Loucy (cell line): ENCODE results near the gene NEDD4L.

ENCODE experiments used
- H2AFZ ChIP-seq: fragments of 200-600 bp; sonication (generic); 2 replicates; pipeline ENCODE4 v1.6.0; 2016; ENCODE audit warnings: antibody characterized with exemption, mild to moderate bottlenecking, low read length, moderate library complexity
- H3F3A ChIP-seq: fragments of 200-600 bp; 2 replicates; pipeline ENCODE4 v1.6.0; 2016; ENCODE audit warnings: antibody characterized with exemption, low read depth, mild to moderate bottlenecking
- H3K27me3 ChIP-seq: fragments of 200-600 bp; sonication (generic); 2 replicates; pipeline ENCODE4 v1.6.1; 2014; ENCODE audit warnings: low read length, mild to moderate bottlenecking; ENCODE audit not compliant: insufficient read depth, poor library complexity, severe bottlenecking
- H3K36me3 ChIP-seq: fragments of 200-600 bp; sonication (generic); 2 replicates; pipeline ENCODE4 v1.6.1; 2016; ENCODE audit warnings: low read length; ENCODE audit not compliant: insufficient read depth
- H3K4me1 ChIP-seq: fragments of 200-600 bp; sonication (generic); 2 replicates; pipeline ENCODE4 v1.5.1; 2014; ENCODE audit warnings: low read length, mild to moderate bottlenecking; ENCODE audit not compliant: insufficient read depth, poor library complexity, severe bottlenecking
- H3K4me2 ChIP-seq: fragments of 200-600 bp; sonication (generic); 2 replicates; pipeline ENCODE4 v1.6.0; 2014; ENCODE audit warnings: antibody characterized with exemption, low read length, low read depth, mild to moderate bottlenecking; ENCODE audit not compliant: poor library complexity, severe bottlenecking
- H3K4me3 ChIP-seq: fragments of 200-600 bp; sonication (generic); 2 replicates; pipeline ENCODE4 v1.5.1; 2014; ENCODE audit warnings: low read length, mild to moderate bottlenecking, mixed read lengths; ENCODE audit not compliant: poor library complexity, severe bottlenecking
- H3K79me2 ChIP-seq: fragments of 200-600 bp; sonication (generic); 2 replicates; pipeline ENCODE4 v1.6.1; 2014; ENCODE audit warnings: low read length; ENCODE audit not compliant: insufficient read depth
- H3K9ac ChIP-seq: fragments of 200-600 bp; sonication (generic); 2 replicates; pipeline ENCODE4 v1.6.0; 2014; ENCODE audit warnings: mild to moderate bottlenecking, low read depth, low read length, moderate library complexity; ENCODE audit not compliant: poor library complexity, severe bottlenecking
- H3K9me2 ChIP-seq: fragments of 200-600 bp; sonication (generic); replicated peaks from 2 replicates; pipeline ENCODE4 v1.6.1; 2016; ENCODE audit warnings: low read depth, low read length, mixed read lengths
- H3K9me3 ChIP-seq: fragments of 200-600 bp; sonication (generic); 2 replicates; pipeline ENCODE4 v1.6.1; 2014; ENCODE audit warnings: mild to moderate bottlenecking, antibody characterized with exemption, low read length, low read depth; ENCODE audit not compliant: insufficient read depth
- H4K20me1 ChIP-seq: fragments of 200-600 bp; sonication (generic); 2 replicates; pipeline ENCODE4 v1.6.0; 2014; ENCODE audit warnings: antibody characterized with exemption, low read length, mild to moderate bottlenecking; ENCODE audit not compliant: insufficient read depth, poor library complexity, severe bottlenecking
- EZH2phosphoT487 ChIP-seq: fragments of 200-600 bp; IDR thresholded peaks from 2 replicates; pipeline ENCODE4 v1.6.1; 2018; ENCODE audit warnings: antibody characterized with exemption, mild to moderate bottlenecking, moderate library complexity, borderline replicate concordance
- TF ChIP-seq, protein P1 (sequence below): fragments of 200-600 bp; sonication (generic); conservative IDR thresholded peaks from 2 replicates; pipeline ENCODE4 v1.5.1; 2014; ENCODE audit warnings: mild to moderate bottlenecking, antibody characterized with exemption, low read length

Gene NEDD4L

DNA sequence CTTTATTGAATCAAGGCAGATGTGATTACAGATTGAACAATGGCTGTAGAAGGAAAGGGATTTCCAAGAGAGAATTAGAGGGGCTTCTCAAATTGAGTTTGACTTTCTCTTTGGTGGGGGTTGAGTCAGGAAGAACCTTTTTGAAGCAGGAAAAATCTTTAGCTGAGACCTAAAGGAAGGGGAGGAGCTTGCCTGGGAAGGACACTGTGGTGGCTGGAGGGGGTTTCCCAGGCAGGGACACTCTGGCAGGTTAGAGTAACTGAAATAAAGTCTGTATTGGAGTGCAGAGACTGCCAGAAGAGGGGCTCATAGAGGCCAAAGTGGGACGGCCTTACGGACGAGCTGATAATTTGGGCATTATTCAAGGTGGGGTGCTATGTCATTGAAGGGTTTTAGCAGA is 69.3 kb downstream of the NEDD4L start:
- peak overlapping the region; percentile 55 for H3K9ac ChIP-seq

DNA sequence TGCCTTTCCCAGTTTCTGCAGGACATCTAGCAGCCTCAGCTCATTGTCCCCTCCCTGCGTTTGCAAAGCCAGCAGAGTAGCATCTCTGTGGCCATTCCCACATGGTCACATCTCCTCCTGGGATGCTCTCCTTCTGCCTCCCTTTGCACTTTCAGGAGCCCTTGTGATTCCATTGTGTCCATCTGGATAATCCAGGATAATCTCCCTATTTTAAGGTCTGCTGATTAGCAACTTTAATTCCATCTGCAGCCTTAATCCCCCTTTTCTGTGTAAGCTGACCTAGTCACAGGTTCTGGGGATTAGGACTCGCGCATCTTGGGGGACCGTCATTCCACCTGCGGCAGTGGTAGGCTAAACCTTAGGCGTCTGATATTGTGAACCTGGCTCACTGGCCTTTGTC is 70.7 kb downstream of the NEDD4L start:
- H3K9me3 ChIP-seq, result no peaks in the 10 kb centered on the region
- H3K9me2 ChIP-seq, result no peaks in the 10 kb centered on the region
- TF ChIP-seq EZH2phosphoT487, result no peak
- TF ChIP-seq, protein P1, sequence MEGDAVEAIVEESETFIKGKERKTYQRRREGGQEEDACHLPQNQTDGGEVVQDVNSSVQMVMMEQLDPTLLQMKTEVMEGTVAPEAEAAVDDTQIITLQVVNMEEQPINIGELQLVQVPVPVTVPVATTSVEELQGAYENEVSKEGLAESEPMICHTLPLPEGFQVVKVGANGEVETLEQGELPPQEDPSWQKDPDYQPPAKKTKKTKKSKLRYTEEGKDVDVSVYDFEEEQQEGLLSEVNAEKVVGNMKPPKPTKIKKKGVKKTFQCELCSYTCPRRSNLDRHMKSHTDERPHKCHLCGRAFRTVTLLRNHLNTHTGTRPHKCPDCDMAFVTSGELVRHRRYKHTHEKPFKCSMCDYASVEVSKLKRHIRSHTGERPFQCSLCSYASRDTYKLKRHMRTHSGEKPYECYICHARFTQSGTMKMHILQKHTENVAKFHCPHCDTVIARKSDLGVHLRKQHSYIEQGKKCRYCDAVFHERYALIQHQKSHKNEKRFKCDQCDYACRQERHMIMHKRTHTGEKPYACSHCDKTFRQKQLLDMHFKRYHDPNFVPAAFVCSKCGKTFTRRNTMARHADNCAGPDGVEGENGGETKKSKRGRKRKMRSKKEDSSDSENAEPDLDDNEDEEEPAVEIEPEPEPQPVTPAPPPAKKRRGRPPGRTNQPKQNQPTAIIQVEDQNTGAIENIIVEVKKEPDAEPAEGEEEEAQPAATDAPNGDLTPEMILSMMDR, result no peak
- H2AFZ ChIP-seq, result no peak overlapping the region
- H4K20me1 ChIP-seq, result no peaks in the 10 kb centered on the region
- no peaks in the 10 kb centered on the region for H3K36me3 ChIP-seq
- no peaks in the 10 kb centered on the region for H3K27me3 ChIP-seq
- H3K9ac ChIP-seq, result no peak overlapping the region
- H3K4me2 ChIP-seq, result no peak overlapping the region
- H3F3A ChIP-seq, result no peaks in the 10 kb centered on the region
- 0 out of 2 replicates have a peak, but pooled peaks cover 6% of the 10 kb centered on the region for H3K79me2 ChIP-seq
- H3K4me1 ChIP-seq, result peaks cover 14% of the 10 kb centered on the region
- no peak overlapping the region for H3K4me3 ChIP-seq

More for the DNA sequence above, 69.3 kb downstream of the NEDD4L start:
- TF ChIP-seq, protein P1, result no peak
- TF ChIP-seq EZH2phosphoT487, result no peak
- Histone ChIP-seq H3K27me3 (no peaks in the 10 kb centered on the region), H2AFZ (peak overlapping the region; percentile 53), H3K36me3 (no peaks in the 10 kb centered on the region), H4K20me1 (no peaks in the 10 kb centered on the region), H3K4me1 (peaks cover 14% of the 10 kb centered on the region), H3K4me3 (peak overlapping the region; percentile 54), H3K9me2 (no peaks in the 10 kb centered on the region), H3K4me2 (peak overlapping the region; percentile 65), H3F3A (no peaks in the 10 kb centered on the region), H3K79me2 (0 out of 2 replicates have a peak, but pooled peaks cover 6% of the 10 kb centered on the region), H3K9me3 (no peaks in the 10 kb centered on the region)

DNA sequence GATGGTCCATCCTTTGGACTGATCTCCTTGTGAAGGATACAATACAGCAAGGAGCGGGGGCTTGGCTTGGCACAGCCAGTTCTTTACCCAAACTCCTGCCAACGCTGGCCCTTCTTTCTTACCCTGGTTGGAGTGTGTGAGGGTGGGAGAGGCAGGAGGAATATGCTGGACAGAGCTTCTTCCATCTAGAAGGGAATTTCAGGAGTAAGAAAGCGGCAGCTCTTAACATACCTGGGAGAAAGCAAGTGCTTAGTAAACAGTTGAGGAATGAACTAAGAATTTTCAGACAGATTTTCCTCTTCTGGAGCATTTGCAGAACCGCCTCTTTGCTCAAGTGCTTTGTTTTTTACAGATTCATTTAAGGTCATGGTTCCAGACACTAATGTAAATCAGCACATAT is 72.8 kb downstream of the NEDD4L start:
- H3K9me3 ChIP-seq, result no peaks in the 10 kb centered on the region
- no peaks in the 10 kb centered on the region for H3K27me3 ChIP-seq
- H3K9me2 ChIP-seq, result no peaks in the 10 kb centered on the region
- H4K20me1 ChIP-seq, result no peaks in the 10 kb centered on the region
- TF ChIP-seq, protein P1, result no peak
- no peak for TF ChIP-seq EZH2phosphoT487
- H3K4me2 ChIP-seq, result no peak overlapping the region
- H2AFZ ChIP-seq, result no peak overlapping the region
- H3K36me3 ChIP-seq, result no peaks in the 10 kb centered on the region
- no peak overlapping the region for H3K4me3 ChIP-seq
- no peak overlapping the region for H3K9ac ChIP-seq
- 0 out of 2 replicates have a peak, but pooled peaks cover 6% of the 10 kb centered on the region for H3K79me2 ChIP-seq
- peaks cover 14% of the 10 kb centered on the region for H3K4me1 ChIP-seq
- no peaks in the 10 kb centered on the region for H3F3A ChIP-seq
